Transverse colon (tissue), 3 donors: ENCODE measurements around the gene GDPD3.

Experiments
- CTCF ChIP-seq, 5 experiments: fragments of 200-600 bp in 3 of 5; fragments of 450-650 bp in 2 of 5; sonication (generic) in 3 of 5; IDR thresholded peaks; 1 replicate in 2 of 5; 2 replicates in 3 of 5; pipeline ENCODE4 v1.5.1; 2016 to 2017; ENCODE audit warnings: antibody characterized with exemption in 5 of 5, inconsistent platforms in 3 of 5, mild to moderate bottlenecking in 2 of 5, moderate library complexity in 1 of 5
- EP300 ChIP-seq: sonication (generic); formaldehyde crosslinking; IDR thresholded peaks from one replicate; pipeline ENCODE4 v1.6.1; 2017; ENCODE audit warnings: antibody characterized with exemption, low read depth
- POLR2A ChIP-seq: fragments of 450-650 bp; IDR thresholded peaks from one replicate; pipeline ENCODE4 v1.6.1; 2016; ENCODE audit warnings: antibody characterized with exemption, mild to moderate bottlenecking, moderate library complexity

- TF ChIP-seq POLR2A = no peak
- TF ChIP-seq CTCF (IDR thresholded peaks at IDR 0.05) = no peak
- no peak for TF ChIP-seq EP300
Measured at GRCh38 chr16:30084816-30085159, 28.5 kb downstream of the GDPD3 start.
